EH (cell line): Measurements from ENCODE around the gene WDPCP.
"Not testable (repeated sequence)": the region's sequence is repeated elsewhere in the genome, so short reads cannot be mapped to it uniquely, and the experiment has no call there.

Experiments
- DNase-seq: peaks from one replicate; pipeline ENCODE4 v3.0.0-alpha.2; 2015; ENCODE audit warnings: low read depth

The WDPCP gene

GRCh38 chr2:63590626-63591408 lies 2.5 kb upstream of the WDPCP start:
- peak; percentile 9 for DNase-seq

DNA sequence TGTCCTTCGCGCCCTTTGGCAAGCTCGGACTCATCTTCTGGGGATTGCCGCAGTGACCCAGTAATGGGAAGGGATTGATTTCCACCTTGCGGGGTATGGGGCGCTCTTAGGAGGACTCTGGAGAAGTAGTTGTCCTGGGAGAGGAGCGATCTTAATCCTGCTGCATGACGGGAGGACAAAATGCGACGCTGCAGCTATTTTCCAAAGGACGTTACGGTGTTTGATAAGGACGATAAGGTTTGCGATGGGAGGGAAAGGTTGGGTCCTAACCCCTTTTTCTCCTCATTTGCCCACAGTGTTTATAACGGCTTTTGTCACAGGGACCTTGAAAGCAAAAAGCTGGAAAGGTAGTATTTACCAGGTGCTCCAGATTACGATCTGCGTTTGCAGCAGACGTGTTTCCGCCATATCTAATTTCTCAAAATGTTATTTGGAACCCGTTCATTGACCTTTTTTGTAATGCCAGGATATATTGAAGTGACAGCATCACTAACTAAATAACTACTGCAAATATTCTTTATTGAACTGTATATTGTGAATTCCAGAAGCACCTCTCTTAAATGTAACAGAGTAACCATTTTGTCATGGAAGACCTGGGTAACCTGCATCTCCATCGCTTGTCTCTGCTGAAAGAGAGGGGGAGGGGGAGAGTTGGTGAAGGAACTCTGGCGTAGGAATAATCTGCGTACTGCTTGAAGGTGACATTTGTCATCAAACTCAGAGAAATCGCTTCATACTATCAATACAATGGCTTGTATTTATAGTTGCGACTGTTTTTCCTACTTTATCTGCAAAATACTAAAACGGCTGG lies 1.1 kb upstream of the WDPCP start:
- DNase-seq = no peak

DNA sequence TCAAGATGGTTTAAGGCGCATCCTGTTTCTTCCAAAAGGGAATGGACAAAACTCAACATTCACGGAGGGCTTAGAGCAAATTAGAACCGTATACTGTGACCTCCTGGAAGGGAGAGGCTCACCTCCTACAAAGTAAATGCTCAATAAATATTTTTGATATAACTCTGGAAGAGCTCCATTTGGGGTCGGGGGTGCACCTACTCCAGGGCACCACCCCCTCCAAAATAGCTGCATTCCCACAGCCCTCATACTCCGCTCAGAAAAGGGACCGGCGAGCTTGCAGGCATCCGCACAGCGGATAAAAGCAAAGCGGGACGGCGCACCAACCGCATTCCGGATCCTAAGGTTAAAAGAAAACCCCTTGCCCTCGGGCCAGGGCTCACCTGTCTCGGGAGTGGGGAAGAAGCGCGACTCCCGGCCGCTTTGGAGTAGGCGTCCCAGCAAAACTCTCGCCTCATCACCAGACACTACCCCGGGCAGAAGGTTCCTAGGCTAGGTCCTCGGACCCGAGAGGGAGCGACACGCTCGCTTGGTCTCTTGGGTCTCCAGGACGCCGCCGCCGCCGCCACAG lies 378 bp downstream of the WDPCP start:
- DNase-seq = peak; percentile 33

DNA sequence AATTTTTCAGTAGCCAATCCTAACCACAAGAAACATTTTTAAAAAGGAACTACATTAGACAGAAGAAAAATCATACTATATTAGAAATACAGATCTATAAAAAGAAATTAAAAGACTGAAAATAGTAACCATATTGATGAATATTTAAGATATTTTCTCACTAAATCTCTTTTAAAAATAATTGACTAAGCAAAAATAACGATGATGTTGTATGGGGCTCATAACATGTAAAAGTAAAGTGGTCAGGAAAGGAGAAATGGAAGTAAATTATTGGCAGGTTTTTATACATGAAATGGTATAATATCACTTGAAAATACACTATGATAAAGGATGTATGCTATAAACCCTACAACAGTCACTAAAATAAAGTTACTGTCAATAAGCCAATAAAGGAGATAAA lies 5.4 kb downstream of the WDPCP start:
- no peak for DNase-seq

DNA sequence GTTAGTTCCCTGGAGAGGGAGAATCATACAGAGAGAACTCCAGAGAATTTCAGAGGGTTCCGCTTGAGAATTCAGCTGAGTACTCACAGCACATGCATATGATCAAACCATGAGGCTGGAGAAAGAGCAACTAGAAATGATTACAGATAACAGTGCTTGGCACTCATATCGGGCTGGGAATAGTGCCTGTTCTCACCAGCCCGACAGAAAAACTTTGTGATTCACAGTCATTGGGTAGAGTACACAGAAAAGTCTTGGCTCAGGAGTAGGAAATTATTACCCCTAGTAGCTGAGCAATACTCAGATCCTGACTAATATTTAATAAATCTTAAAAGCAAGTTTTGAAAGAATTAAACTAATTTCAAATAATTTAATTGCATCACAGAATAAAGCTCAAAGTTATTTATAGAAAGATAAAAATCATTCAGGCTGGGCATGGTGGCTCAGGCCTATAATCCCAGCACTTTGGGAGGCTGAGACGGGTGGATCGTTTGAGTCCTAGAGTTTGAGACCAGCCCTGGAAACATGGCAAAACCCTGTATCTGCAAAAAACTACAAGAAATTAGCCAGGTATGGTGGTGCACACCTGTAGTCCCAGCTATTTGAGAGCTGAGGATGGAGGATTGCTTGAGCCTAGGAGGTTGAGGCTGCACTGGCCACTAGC lies 6.8 kb downstream of the WDPCP start:
- DNase-seq = no peak

DNA sequence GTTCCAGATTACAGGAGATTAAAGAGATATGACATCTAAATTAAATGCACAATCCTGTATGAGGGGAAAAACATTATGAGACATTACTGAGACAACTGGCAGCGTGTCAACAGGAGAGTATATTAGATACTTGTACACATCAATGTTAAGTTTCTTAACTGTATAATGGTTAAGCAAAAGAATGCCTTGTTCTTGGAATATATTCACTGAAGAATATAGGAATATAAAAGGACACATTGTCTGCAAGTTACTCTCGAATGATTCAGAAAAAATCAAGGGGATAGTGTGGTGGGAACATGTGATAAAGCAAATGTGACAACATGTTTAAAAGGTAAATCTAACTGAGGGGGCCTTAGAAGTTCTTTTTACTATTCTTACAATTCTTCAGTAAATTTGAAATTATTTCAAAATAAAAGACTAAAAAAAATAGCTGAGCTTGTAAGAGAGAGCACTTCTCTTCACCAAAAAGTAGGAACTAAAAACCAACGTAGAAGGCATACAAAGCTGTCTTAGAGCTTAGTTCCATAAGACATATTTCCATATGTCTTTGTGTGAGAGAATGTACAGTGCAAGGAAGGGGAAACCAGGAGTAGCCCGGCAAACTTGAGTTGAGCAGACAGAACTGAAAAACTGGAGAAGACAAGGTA lies 7.5 kb downstream of the WDPCP start:
- no peak for DNase-seq

DNA sequence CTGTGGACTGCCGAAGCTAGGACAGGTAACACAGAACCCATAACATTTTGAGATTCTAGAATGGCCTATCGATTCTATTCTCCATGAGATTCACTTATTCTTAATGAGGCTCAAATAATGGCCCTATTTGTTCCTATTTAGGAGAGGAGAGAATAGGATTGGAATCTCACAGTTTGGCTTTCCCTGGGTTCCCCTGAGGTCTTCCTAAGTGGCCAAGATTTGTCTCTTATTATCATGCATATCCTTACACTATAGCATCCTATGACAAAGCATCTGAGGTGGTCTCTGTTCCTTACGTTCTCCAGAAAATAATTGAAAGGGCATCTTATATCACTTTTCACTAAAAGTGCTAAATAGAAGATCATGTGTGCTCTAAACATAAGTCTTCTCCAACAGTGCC lies 9.5 kb downstream of the WDPCP start:
- no peak for DNase-seq

- DNase-seq = no peak
Measured at GRCh38 chr2:63576546-63576945, 11.7 kb downstream of the WDPCP start.

DNA sequence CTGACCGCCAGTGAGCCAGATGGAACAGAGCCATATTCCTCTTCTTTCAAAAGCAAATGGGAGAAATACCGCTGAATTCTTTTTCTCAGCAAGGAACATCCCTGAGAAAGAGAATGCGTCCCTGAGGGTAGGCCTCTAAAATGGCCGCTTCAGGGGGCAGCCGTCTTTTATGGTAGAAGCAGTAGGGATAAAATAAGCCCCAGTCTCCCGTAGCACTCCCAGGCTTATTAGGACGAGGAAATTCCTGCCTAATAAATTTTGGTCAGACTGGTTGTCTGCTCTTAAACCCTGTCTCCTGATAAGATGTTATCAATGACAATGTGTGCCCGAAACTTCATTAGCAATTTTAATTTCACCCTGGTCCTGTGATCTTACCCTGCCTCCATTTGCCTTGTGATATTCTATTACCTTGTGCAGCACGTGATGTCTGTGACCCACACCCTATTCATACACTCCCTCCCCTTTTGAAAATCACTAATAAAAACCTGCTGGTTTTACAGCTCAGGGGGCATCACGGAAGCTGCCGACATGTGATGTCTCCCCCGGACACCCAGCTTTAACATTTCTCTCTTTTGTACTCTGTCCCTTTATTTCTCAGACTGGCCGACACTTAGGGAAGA lies 14.4 kb downstream of the WDPCP start:
- not testable (repeated sequence) for DNase-seq

- not testable (repeated sequence) for DNase-seq
Measured at GRCh38 chr2:63573026-63573425, 15.3 kb downstream of the WDPCP start.

GRCh38 chr2:63572001-63572400 lies 16.3 kb downstream of the WDPCP start:
- no peak for DNase-seq

- no peak for DNase-seq
Measured at GRCh38 chr2:63571291-63571690, 17.0 kb downstream of the WDPCP start.

- DNase-seq = no peak
Measured at GRCh38 chr2:63569740-63570139, 18.5 kb downstream of the WDPCP start.

DNA sequence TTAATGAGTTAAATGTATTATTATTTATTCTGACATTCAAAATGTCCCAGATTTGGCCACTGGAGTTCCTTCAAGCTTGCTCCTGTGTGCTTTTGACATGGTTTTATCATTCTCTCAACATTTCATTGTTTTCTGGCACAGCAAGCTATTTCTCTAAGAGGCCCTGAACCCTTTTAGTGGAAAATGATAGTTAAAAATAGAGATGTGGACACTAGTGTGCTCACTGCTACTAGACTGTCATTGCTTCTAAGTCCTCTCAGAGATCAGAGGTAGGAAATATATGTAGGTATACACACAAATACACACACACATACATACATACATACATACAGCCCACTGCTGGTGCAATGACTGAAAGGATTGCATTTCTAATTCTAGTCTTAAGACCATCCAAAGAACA lies 25.5 kb downstream of the WDPCP start:
- no peak for DNase-seq

DNA sequence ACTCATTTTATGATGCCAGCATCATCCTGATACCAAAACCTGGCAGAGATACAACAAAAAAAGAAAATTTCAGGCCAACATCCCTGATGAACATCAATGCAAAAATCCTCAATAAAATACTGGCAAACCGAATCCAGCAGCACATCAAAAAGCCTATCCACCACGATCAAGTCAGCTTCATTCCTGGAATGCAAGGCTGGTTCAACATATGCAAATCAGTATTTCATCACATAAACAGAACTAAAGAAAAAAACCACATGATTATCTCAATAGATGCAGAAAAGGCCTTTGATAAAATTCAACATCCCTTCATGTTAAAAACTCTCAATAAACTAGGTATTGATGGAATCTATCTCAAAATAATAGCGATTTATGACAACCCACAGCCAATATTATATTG lies 29.4 kb downstream of the WDPCP start:
- not testable (repeated sequence) for DNase-seq

DNA sequence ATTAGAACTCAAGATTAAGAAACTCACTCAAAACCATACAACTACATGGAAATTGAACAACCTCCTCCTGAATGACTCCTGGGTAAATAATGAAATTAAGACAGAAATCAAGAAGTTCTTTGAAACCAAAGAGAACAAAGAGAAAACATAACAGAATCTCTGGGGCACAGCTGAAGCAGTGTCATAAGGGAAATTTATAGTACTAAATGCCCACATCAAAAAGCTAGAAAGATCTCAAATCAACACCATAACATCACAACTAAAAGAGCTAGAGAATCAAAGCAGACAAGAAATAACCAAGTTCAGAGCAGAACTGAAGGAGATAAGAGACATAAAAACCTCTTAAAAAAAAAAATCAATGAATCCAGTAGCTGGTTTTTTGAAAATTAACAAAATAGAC lies 30.5 kb downstream of the WDPCP start:
- DNase-seq = not testable (repeated sequence)

GRCh38 chr2:63555931-63556330 lies 32.3 kb downstream of the WDPCP start:
- no peak for DNase-seq

DNA sequence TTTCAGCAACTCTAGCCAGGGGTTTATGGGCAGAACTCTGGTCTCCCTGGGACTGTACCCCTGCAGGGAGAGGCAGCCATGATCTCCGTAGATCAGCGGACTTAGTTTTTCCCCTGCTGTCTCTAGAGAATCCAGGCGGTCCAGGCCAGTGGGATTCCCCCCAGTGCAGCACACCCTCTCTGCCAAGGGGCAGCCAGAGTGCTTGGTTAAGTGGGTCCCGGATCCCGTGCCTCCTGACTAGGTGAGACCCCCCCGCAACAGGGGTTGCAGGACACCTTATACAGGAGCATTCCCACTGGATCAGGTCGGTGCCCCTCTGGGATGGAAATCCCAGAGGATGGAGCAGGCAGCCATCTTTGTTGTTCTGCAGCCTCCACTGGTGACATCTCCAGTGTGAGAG lies 33.0 kb downstream of the WDPCP start:
- DNase-seq = no peak

- DNase-seq = peak; percentile 53
Measured at GRCh38 chr2:63553049-63553448, 35.2 kb downstream of the WDPCP start.

DNA sequence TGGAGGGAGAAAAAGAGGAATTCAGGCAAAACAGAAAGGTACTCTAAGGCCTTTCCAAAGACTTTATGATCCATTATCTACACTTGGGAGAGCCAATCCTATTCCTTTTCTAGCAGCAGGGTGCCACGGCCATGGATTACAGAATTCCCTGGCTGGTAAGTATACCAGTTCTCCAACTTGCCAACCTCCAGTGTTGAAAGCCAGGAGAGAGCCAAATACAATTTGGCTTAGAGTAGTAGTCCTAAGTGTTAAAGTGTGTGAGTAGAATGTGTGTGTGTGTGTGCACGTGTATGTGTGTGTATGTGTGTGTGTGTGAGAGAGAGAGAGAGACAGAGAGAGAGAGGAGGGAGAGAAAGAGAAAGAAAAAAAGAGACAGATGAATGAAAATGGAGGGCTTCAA lies 43.3 kb downstream of the WDPCP start:
- no peak for DNase-seq

DNA sequence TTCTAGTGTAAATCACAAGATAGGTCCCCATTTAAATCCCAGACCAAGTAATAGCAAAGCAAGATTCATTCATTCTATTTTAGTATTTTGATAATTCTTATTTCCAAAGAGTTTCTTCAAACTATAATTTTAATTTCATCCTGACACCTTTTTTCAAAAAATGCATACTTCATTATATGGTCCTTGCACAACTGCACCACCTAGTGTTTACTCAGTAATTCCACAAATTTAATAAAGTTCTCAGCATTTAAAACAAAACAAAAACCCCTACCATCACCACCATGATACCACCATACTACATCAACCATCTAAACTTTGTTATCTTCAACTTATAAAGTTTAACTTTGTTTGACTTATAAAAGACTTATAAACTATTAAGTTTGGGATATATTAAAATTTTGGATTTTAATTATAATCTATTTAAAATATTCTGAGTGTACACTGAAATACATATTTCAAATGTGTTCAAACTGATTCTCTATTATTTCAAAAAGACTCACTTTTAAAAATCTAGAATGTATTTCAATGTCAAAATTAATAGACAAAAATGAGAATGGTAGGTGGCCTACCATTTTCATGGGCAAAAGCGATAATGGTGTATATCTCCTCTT lies 44.2 kb downstream of the WDPCP start:
- DNase-seq = peak; percentile 18
